SK-N-SH treated with all-trans-retinoic acid at 6 μM for 48 hours (cell line): ENCODE measurements around the gene CACNA2D3.

Experiments
- CSRNP3 ChIP-seq: fragments of 250-450 bp; sonication (Bioruptor Pico); IDR thresholded peaks from 2 replicates; pipeline ENCODE4 v1.5.1; 2021; ENCODE audit warnings: mild to moderate bottlenecking, moderate library complexity
- ESRRG ChIP-seq: fragments of 250-450 bp; sonication (Bioruptor Pico); IDR thresholded peaks from 2 replicates; pipeline ENCODE4 v1.6.1; 2021; ENCODE audit warnings: mild to moderate bottlenecking
- TSHZ2 ChIP-seq: fragments of 250-450 bp; sonication (Bioruptor Pico); IDR thresholded peaks from 2 replicates; pipeline ENCODE4 v1.5.0; 2020; ENCODE audit warnings: mild to moderate bottlenecking, moderate library complexity
- ZC3H10 ChIP-seq: fragments of 250-450 bp; sonication (Bioruptor Pico); IDR thresholded peaks from 2 replicates; pipeline ENCODE4 v1.5.1; 2021; ENCODE audit warnings: mild to moderate bottlenecking, moderate library complexity
- ZNF8 ChIP-seq: fragments of 450-650 bp; formaldehyde crosslinking; IDR thresholded peaks from 2 replicates; pipeline ENCODE4 v1.5.0; 2020; ENCODE audit warnings: mild to moderate bottlenecking, moderate library complexity

DNA sequence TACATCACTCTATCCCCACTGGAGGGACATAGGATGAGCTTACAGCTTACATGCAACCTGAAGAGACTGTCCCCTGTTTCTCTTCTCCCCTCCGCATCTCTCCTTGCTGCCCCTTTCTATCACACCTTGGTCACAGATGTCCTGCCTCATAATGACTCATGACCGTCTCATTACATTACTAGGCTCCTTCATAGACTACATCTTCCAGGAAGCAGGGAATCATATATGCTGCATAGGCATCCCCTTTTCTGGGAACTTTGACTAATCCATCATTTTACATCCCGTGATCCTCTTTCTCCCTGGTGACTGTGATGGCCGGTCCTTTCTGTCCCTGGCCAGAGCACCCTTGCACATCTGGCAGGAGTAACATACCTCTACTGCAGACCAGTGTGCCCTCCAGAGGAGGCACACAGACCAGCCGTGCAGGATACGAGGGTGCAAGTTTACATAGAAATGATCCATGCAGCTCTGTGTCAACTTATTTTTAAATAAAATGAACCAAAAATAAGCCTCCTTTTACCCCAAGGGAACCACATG, 188.9 kb downstream of the CACNA2D3 start:
- TF ChIP-seq CSRNP3 (no peak), ZC3H10 (CRISPR knock-in tag) (no peak), ESRRG (CRISPR knock-in tag) (no peak), TSHZ2 (no peak), ZNF8 (CRISPR knock-in tag) (no peak)
